GM12891 (cell line): Measurements from ENCODE around the gene PPFIA3.

Experiments used
- POLR2A ChIP-seq: IDR thresholded peaks from 2 replicates; pipeline ENCODE4 v1.6.1; 2011; ENCODE audit warnings: low read depth, low read length, control low read depth
- POLR2AphosphoS5 ChIP-seq: IDR thresholded peaks from 2 replicates; pipeline ENCODE4 v1.6.1; 2011; ENCODE audit warnings: low read depth, low read length, control low read depth
- POU2F2 ChIP-seq: IDR thresholded peaks from 2 replicates; pipeline ENCODE4 v1.6.1; 2011; ENCODE audit warnings: low read depth, mild to moderate bottlenecking, control low read depth, low read length, moderate library complexity
- TAF1 ChIP-seq: IDR thresholded peaks from 2 replicates; pipeline ENCODE4 v1.6.1; 2011; ENCODE audit warnings: low read depth, low read length, control low read depth

DNA sequence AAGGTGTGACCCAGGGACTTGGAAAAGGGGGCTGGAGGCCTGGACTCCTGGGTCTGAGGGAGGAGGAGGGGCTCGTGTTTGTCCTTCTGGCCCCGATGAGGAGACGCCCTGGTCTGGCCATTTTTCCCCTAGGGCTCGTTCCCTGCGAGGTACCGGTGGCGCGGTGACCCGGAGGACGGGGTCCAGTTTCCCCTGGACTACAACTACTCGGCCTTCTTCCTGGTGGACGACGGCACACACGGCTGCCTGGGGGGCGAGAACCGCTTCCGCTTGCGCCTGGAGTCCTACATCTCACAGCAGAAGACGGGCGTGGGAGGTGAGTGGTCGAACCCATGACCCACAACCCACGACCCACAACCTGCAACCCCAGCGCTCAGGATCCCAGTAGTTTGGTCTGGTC is 49.1 kb downstream of the PPFIA3 start:
- TF ChIP-seq POLR2A (no peak), TAF1 (no peak), POLR2AphosphoS5 (no peak), POU2F2 (no peak)
